ENCODE data around the gene HMCN2.

DNA sequence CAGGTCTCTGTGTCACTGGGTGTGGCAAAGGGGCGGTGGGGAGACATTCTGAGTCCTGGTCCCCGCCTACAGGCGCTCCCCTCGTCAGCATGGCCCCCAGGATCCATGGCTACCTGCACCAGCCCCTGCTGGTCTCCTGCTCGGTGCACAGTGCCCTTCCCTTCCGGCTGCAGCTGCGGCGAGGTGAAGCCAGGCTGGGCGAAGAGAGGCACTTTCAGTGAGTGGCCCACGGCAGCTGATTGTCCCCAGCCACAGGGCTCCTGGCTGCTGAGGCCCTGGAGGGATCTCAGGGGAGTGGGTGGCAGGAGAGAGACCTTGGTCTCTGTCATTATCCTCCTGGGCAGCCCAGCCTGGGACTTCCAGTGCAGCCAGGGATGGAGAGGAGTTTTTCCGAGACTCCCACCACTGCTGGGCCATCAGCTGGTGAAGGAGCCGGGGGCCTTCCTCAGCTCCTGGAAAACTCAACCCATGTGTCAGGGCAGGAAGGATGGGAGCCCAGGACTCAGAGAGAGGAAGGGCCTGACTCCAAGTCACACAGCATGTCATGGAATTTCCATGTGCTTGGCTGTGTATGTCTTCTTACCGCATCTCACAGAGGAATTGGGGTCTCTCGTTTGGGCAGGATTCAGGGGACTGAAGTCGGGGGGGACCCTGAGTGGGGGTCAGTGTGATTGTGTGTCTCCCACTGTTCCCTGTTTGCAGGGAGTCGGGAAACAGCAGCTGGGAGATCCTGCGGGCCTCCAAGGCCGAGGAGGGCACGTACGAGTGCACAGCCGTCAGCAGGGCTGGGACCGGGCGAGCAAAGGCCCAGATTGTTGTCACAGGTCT lies 37.4 kb downstream of the HMCN2 start:
- TF ChIP-seq POLR2A (IDR thresholded peaks at IDR 0.05; ENCODE audit: low read length), result no peak
- no peak for TF ChIP-seq GATA1 (IDR thresholded peaks at IDR 0.05; ENCODE audit: low read depth, low read length)

All from erythroblast (primary cell).